Measurements from ENCODE around the gene SNX15.

SNX15 gene

DNA sequence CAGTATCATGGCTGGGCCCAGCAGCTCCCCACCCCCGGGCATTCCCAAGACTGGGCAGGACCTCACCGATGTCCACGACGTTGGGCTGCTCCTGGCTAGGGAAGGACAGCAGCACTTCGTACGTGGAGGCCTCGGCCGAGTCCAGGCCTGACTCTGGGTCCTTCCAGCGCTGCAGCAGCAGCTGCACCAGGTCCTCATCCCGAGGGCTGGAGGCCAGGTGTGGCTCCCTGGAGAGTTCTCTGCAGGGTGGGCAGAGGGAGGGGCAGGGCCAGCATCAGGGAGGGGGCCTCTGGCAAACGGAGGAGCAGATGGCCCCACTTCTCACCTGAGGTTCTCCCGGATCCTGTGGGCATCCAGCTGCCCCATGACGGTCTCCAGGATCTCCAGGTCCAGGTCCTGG is 30.8 kb downstream of the SNX15 start:
- DNase-seq, result no peak

- no peak for DNase-seq
These were observed 31.3 kb downstream of the SNX15 start, which contains the start of gene NAALADL1 for GRCh38 chr11:65058419-65059054. Gene NAALADL1 (minus strand): TSS chr11:65058553. CDS start chr11:65058521, 32 bp downstream.

- no peak for DNase-seq
These were observed 32.3 kb downstream of the SNX15 start for GRCh38 chr11:65059523-65059922.

- DNase-seq, result no peak
These were observed 33.0 kb downstream of the SNX15 start for GRCh38 chr11:65059959-65060824.

GRCh38 chr11:65060913-65061408 is 33.7 kb downstream of the SNX15 start:
- DNase-seq, result no peak

DNA sequence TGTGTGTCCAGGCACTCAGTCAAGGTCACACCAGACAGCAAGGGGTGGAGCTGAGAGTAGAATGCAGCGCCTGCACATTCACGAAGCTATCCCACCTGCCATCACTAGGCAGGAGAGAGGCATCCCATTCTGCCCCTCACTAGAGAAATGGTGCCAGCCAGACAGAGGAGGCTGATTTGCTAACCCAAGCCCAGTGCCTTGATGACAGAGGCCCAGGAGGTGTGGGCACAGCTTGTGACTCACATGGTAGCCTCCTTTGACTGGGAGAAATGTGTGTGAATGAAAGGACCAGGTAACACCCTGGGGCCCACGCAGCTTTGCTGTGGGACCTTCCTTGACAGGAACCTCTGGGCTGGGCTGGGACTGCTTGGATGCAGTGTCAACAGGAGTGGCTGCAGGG is 36.3 kb downstream of the SNX15 start:
- DNase-seq, result no peak

DNA sequence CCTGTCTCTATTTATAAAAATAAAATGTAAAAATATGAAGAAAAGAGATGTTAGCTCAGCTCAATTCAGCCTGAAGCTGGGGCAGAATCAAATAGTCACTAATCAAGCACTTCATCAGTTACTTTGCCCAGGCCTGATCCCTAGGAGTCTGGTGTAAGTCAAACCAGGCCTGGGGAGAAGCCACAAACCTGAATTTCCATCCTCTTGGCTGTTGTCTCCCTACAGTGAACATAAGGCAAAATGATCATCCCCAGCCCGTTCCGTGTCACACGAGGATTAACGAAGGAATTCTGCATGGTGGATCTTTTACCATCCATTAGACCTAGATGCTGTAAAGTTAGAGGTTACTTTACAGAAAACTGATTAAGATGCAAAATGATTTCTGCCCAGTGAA is 37.6 kb downstream of the SNX15 start:
- DNase-seq, result no peak

- no peak for DNase-seq
These were observed 38.6 kb downstream of the SNX15 start for GRCh38 chr11:65065851-65066250.

DNA sequence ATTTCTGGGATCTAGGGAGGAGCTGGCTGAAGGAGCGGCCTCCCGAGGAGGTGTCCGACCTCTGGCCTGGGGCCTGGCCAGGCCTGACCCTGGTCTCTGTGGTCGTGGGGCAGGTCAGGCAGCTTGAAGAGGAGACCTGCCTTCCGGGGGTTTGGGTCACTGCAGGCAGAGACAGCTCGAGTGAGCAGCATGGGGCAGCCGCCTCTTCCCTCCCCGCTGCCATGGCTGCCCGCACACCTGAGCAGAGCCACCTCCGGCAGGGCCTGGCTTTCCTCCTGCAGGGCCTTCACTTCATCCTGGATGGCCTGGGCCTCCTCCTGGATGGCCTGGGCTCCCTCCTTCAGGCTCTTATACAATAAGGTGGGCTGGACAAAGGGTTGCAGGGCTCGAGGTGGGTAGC is 39.1 kb downstream of the SNX15 start:
- no peak for DNase-seq

GRCh38 chr11:65066805-65067291 is 39.6 kb downstream of the SNX15 start:
- peak; percentile 81 for DNase-seq

DNA sequence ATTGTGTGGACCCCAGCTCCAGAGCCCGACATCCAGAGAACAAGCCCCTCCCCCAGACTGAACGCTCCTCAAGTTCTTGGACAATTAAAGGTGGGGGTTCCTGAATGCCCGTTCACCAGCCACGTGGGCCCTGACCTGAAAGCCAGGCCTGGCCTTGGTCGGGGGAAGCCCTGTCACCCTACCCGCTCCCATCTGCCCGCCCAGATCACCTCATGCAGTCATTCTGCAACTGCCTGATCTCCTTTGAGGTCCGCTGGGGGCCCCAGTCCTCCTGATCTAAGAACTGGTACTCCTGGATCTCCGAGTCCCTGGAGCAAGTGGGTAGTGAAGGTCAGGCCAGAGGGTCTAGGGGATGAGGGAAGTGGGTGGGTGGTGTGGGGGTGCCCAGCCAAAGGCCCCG is 40.2 kb downstream of the SNX15 start:
- DNase-seq, result no peak

DNA sequence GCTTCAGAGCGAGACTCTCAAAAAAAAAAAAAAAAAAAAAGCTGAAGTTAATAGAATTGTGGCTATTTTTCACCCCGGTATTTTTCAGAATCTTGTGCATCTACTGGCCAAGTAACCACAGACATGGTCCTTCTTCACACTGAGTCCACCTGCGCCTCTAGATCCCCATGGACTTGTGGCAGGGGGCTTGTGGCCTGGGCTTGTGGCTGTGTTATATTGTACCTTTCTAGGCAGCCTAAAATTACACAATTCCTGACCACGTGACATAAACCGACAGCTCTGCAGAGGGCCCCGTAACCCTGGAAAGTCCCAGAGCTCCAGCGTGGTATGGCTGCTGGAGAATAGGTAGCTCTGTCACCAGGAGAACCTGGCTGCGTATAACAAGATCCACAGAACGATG is 42.0 kb downstream of the SNX15 start:
- no peak for DNase-seq

DNA sequence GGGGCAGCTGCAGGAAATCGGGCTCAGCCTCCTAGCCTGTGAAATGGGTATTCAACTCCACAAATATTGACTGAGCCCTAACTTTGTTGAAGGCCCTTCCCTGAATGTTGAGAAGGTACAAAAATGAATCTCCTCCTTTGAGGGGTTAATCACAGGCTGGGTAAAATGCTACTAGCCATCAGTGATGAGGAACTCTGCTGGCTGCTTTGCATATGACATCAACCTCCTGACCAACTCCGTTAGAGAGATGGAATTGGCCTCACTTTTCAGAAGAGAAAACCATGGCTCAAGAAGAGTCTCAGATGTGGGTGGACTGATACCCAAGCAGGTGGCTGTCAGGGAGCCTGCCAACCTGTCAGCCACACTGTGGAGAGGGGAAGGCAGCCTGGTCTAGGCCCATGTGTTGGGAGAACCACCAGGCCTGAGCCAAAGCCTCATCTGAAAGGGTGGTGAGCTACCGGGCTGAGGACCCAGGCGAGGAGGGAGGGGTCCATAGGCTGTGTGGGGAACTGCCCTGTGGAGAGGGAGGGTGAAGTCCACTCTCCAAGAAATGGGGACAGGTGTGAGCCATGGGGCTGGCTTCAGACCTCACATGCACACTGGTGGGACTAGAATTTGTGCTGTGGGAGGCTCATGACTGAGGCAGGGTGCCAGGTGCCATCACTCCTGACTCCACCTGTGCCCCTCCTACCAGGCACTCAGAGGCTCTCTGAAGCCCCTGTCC is 44.8 kb downstream of the SNX15 start:
- DNase-seq, result no peak

GRCh38 chr11:65072631-65072966 is 45.4 kb downstream of the SNX15 start:
- no peak for DNase-seq

- DNase-seq, result no peak
These were observed 50.2 kb downstream of the SNX15 start for GRCh38 chr11:65077451-65077850.

DNA sequence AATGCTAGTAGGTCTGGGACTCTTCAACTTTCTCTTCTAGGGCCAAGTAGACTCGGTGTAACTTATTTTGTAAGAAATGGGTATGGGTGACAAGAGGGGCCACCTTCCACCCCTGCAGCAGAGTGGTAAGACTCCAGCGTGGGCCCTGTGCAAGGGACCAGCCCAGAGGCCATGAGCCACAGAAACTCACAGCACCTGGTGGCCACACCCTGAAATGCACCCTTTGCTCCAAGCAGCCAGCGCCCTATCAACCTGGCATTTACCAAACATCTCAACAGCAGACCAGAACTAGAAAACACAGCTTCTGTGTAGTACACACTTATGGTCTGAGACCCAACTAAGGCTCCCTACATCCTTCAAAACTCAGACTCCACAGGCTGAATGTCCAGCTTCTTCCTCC is 50.9 kb downstream of the SNX15 start:
- no peak for DNase-seq

DNA sequence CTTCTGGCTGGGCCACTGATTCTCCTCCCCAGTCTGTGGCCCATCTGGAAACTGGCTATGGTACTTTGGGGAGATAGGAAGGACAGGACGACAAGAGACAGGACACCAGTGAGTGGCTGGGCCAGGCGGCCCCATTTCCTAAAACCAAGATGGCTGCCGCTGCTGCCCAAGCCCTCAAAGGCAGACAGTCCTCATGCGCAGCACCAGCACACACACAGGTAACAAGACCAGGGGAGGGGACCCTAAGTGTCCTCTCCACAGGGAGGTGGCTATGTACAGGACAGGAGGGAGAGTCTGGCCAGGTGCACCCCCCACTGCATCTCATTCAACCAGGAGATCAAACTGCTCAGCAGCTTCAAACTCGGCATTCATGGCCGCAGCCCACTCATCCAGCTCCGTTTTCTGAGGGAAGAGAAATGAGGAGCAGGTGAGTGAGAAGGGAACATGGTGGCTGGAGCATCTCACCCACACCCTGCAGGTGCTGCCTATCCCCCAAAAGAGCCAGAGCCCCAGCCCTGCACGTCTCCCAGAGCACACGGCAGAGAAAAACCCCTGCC is 51.6 kb downstream of the SNX15 start:
- no peak for DNase-seq

DNA sequence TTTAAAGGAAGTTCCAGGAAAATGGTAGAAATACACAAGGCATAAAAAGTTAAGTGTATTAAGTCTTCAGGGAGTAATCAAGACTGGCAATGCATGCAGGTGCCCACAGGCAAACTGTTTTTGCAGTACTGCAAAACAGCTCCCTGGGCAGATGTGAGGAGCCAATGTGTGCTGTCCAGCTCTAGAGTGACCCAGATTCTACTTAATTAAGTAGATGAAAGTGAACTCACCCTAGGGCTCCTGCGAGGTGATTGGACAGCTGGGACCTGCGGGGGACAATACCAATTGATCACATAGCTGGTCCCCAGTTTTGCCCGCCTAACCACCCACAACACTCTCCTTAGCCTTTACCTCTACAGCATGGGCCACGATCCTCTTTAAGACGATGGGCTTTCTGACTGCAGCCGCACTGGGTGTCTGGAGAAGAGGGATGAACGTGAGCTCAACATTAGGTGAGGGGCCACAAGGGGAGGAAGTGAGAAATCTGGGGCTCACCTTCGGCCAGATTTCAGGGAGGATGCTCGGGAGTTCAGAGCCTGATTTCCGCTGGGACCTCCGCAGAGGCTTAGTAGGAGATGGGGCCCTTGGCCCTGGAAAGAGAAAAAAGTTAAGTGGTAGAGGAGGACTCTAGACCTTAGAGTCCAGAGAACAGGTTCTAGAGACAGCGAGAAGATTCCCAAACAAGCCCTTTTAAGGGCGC is 56.0 kb downstream of the SNX15 start:
- no peak for DNase-seq

GRCh38 chr11:65083834-65084597 is 56.8 kb downstream of the SNX15 start, which contains the start of the genes CDCA5 and ZFPL1:
Gene CDCA5 (minus strand): TSS chr11:65084040. CDS start chr11:65083978, 62 bp downstream.
Gene ZFPL1 (plus strand): TSS chr11:65084222. CDS start chr11:65084699, 477 bp downstream.
- peak; percentile 95 for DNase-seq

- DNase-seq, result no peak
These were observed 57.5 kb downstream of the SNX15 start for GRCh38 chr11:65084598-65085375.

DNA sequence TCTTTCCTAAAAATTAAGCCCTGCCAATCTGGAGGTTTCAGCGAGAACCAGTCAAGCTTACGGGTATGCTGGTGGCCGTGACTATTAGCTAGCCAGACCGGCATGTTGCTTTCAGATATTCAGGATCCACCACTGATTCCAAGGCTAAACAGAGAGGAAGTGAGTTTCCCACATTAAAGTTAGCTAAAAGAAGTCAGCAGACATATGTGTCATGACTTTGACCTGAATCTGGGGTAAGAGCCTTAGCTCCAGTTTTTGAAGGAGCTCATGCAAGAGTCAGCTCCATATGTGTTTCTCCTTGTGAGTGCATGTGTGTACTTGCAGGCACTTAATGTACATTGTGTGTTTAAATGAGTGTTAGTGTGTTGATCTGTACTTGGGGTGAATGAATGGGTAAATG is 58.2 kb downstream of the SNX15 start:
- DNase-seq, result no peak
